HepG2 (cell line): ENCODE results near the gene ZNF625. TPM values are rescaled to one million over a fixed set of nuclear protein-coding genes. Genes with fewer than 3 reads are reported as not detected.

Source experiments
- AHDC1 ChIP-seq: sonication (generic); formaldehyde crosslinking; IDR thresholded peaks from 2 replicates; pipeline ENCODE4 v1.5.1; 2020; ENCODE audit warnings: mild to moderate bottlenecking, missing genetic modification reagents, borderline replicate concordance
- ATF3 ChIP-seq: sonication (generic); formaldehyde crosslinking; IDR thresholded peaks from 2 replicates; pipeline ENCODE4 v1.4.0; 2020; ENCODE audit warnings: missing genetic modification reagents
- GATAD1 ChIP-seq: IDR thresholded peaks from 2 replicates; pipeline ENCODE4 v1.6.1; 2016; ENCODE audit warnings: missing genetic modification reagents, missing compliant biosample characterization
- KAT8 ChIP-seq: IDR thresholded peaks from 2 replicates; pipeline ENCODE4 v1.6.1; 2016; ENCODE audit warnings: missing genetic modification reagents, missing compliant biosample characterization
- STAG1 ChIP-seq: sonication (generic); formaldehyde crosslinking; IDR thresholded peaks from 2 replicates; pipeline ENCODE4 v1.4.0; 2020; ENCODE audit warnings: missing genetic modification reagents
- THRA ChIP-seq: sonication (generic); formaldehyde crosslinking; IDR thresholded peaks from 2 replicates; pipeline ENCODE4 v1.4.0; 2020; ENCODE audit warnings: missing genetic modification reagents, borderline replicate concordance
- XRCC5 ChIP-seq: fragments of 200-400 bp; formaldehyde crosslinking; optimal IDR thresholded peaks from 2 replicates; pipeline ENCODE3; 2017; ENCODE audit warnings: mild to moderate bottlenecking, low read length
- YY1 ChIP-seq: IDR thresholded peaks from 2 replicates; pipeline ENCODE4 v1.6.1; 2011; ENCODE audit warnings: low read length, low read depth, moderate library complexity, mild to moderate bottlenecking; ENCODE audit not compliant: insufficient read depth, insufficient replicate concordance
- ZBTB4 ChIP-seq: sonication (generic); formaldehyde crosslinking; IDR thresholded peaks from 2 replicates; pipeline ENCODE4 v1.4.0; 2020; ENCODE audit warnings: missing genetic modification reagents, mild to moderate bottlenecking, borderline replicate concordance
- ZFX ChIP-seq: sonication (generic); formaldehyde crosslinking; IDR thresholded peaks from 2 replicates; pipeline ENCODE4 v1.4.0; 2020; ENCODE audit warnings: mild to moderate bottlenecking, low read depth, missing genetic modification reagents, moderate library complexity
- ZNF331 ChIP-seq: sonication (generic); formaldehyde crosslinking; IDR thresholded peaks from 2 replicates; pipeline ENCODE4 v1.4.0; 2020; ENCODE audit warnings: missing genetic modification reagents
- ZNF44 ChIP-seq: sonication (generic); formaldehyde crosslinking; IDR thresholded peaks from 2 replicates; pipeline ENCODE4 v1.5.1; 2020; ENCODE audit warnings: mild to moderate bottlenecking, missing genetic modification reagents
- polyA plus RNA-seq, 8 experiments: library from polyadenylated mRNA; depleted of rRNA in 3 of 8; stranded (reverse) in 7 of 8; unstranded in 1 of 8; fragments of >200 nt; fragmentation: Illumina TruSeq in 4 of 8; extraction: Trizol in 4 of 8; gene quantifications; 2 replicates each; pipeline versions ENCODE4 v1.2.1 to v1.2.3, GENCODE V29; 2011 to 2016; ENCODE audit warnings: low read depth in 4 of 8, missing spikeins in 1 of 8, mixed read lengths in 1 of 8; ENCODE audit not compliant: insufficient read depth in 1 of 8
- total RNA-seq, 5 experiments: library from RNA; depleted of rRNA; stranded (reverse); fragments of >200 nt; fragmentation: Illumina TruSeq; extraction: Trizol; gene quantifications; 2 replicates each; pipeline ENCODE4 v1.2.3, GENCODE V29; 2016; ENCODE audit warnings: low read depth in 1 of 5
- TF ChIP-seq, protein P1 (sequence below), 2 experiments: sonication (generic) in 1 of 2; formaldehyde crosslinking in 1 of 2; IDR thresholded peaks; 2 replicates each; pipeline versions ENCODE4 v1.4.0 to v1.6.1; 2018 to 2020; ENCODE audit warnings: missing genetic modification reagents in 2 of 2, borderline replicate concordance in 1 of 2, low read depth in 1 of 2, mild to moderate bottlenecking in 1 of 2, missing biosample characterization in 1 of 2

ZNF625 gene
- total and polyA plus RNA-seq, 2 of the 13 experiments (the other 11 are each of a cell fraction or from before 2014, with no cell fraction given), result 1.7 to 12.2 TPM

GRCh38 chr19:12202250-12202649, 45.7 kb upstream of the ZNF625 start (continued):
- no peak for TF ChIP-seq AHDC1 (CRISPR knock-in tag)
- TF ChIP-seq ATF3 (CRISPR knock-in tag), result no peak
- peak; percentile 96 for TF ChIP-seq STAG1
- TF ChIP-seq ZBTB4 (CRISPR knock-in tag), result no peak
- TF ChIP-seq, protein P1, sequence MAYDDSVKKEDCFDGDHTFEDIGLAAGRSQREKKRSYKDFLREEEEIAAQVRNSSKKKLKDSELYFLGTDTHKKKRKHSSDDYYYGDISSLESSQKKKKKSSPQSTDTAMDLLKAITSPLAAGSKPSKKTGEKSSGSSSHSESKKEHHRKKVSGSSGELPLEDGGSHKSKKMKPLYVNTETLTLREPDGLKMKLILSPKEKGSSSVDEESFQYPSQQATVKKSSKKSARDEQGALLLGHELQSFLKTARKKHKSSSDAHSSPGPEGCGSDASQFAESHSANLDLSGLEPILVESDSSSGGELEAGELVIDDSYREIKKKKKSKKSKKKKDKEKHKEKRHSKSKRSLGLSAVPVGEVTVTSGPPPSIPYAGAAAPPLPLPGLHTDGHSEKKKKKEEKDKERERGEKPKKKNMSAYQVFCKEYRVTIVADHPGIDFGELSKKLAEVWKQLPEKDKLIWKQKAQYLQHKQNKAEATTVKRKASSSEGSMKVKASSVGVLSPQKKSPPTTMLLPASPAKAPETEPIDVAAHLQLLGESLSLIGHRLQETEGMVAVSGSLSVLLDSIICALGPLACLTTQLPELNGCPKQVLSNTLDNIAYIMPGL (CRISPR knock-in tag; IDR thresholded peaks at IDR 0.05; ENCODE audit: borderline replicate concordance in 1 of 2, low read depth in 1 of 2), result peak in 1 of 2 experiments; percentile 54; a peak in 1 of 4 replicates
- TF ChIP-seq ZNF44, result no peak
- TF ChIP-seq ZFX (CRISPR knock-in tag), result 0 out of 2 replicates have a peak, but pooled peaks have one; percentile 17
- peak; percentile 46 for TF ChIP-seq XRCC5
- TF ChIP-seq GATAD1 (CRISPR knock-in tag), result 0 out of 2 replicates have a peak, but pooled peaks have one; percentile 30
- TF ChIP-seq KAT8 (CRISPR knock-in tag), result 0 out of 2 replicates have a peak, but pooled peaks have one; percentile 20
- TF ChIP-seq THRA (CRISPR knock-in tag), result 0 out of 2 replicates have a peak, but pooled peaks have one; percentile 33
- TF ChIP-seq ZNF331, result 0 out of 2 replicates have a peak, but pooled peaks have one; percentile 19
- peak; percentile 12 for TF ChIP-seq YY1
